Lower leg skin (tissue), 4 donors: ENCODE data around the gene TLE5. TPM values are rescaled to one million over a fixed set of nuclear protein-coding genes. Genes with fewer than 3 reads are reported as not detected.
"Not testable (repeated sequence)": the region's sequence is repeated elsewhere in the genome, so short reads cannot be mapped to it uniquely, and the experiment has no call there.

Experiments used
- DNase-seq, 2 donors: peaks; one replicate each; pipeline ENCODE4 v3.0.0-alpha.2; 2019; ENCODE audit warnings: low spot score in 2 of 2
- H3K4me3 ChIP-seq: fragments of 200-600 bp; sonication (generic); 2 replicates; pipeline ENCODE4 v1.5.1; 2017; ENCODE audit warnings: mild to moderate bottlenecking, low read depth; ENCODE audit not compliant: poor library complexity, severe bottlenecking
- CTCF ChIP-seq, 3 donors: fragments of 450-650 bp; IDR thresholded peaks; one replicate each; pipeline ENCODE4 v1.5.1; 2016; ENCODE audit warnings: antibody characterized with exemption in 3 of 3, mild to moderate bottlenecking in 3 of 3, moderate library complexity in 2 of 3
- POLR2A ChIP-seq, 2 donors: fragments of 450-650 bp; IDR thresholded peaks; one replicate each; pipeline ENCODE4 v1.6.1; 2016 to 2017; ENCODE audit warnings: antibody characterized with exemption in 2 of 2, mild to moderate bottlenecking in 1 of 2, moderate library complexity in 1 of 2
- WGBS, 2 donors: methylation state at CpG; one replicate each; pipeline ENCODE4 v1.1.5; 2018; 5-methylcytosine and 5-hydroxymethylcytosine counted together
- intact Hi-C: fragments of 100-400 bp; cut with DNase I; formaldehyde crosslinking; loops from one replicate; pipeline ENCODE4 v1.15.0; 2023; ENCODE audit warnings: low total_unique reads
- total RNA-seq, 4 donors: library from RNA; depleted of rRNA; stranded (reverse); fragments of >200 nt; gene quantifications; one replicate each; pipeline ENCODE4 v1.1.0, GENCODE V29; 2016

TLE5 gene
- total RNA-seq, 4 donors from 2014 or later = 329 to 533 (median 387) TPM

DNA sequence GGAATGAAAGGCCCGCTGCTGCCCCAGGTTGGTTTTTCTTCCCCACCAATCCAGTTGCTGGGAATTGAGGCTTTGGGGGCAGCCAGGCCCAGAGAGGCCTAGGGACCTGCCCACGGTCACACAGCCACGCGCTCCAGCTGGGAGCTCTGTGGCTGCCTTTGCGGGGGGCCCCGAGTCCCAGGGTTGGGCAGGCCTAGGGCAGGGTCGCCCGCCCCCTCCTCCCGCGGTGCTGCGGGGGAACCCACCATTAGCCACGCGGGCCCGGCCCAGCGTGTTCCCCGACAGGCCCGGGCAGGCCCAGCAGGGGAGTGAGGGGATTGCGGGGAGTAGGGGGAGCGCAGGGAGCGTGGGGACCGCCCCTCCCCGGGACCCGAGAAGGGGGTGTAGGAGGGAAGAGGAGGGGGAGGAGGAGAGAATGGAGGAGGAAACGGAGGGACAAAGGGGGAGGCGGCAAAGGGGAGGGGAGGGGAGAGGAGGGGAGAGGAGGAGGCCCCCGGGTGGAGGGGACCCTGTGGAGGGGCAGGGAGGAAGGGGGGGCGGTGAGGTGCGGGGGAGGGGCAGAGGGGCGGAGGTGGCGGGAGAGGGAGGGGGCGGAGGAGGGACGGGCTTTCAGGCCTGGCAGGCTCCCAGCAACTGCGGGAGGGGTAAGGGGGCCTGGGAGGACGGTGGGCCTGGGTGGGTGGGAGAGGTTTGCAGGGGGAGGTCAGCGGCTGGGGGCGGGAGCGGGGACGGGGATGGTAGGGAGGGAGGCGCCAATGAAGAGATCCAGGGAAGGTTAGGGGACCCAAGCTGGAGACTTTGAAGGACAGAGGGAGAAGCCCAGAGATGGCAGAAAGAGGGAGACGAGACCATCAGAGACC lies 20.3 kb downstream of the TLE5 start:
- H3K4me3 ChIP-seq = no peak overlapping the region
- no peak for DNase-seq
- TF ChIP-seq CTCF (IDR thresholded peaks at IDR 0.05) (no peak), POLR2A (IDR thresholded peaks at IDR 0.05) (no peak)
- WGBS, 2 donors = 24 to 29% methylated on average over 21 to 29 of the region's 40 CpGs
- intact Hi-C loops = no loop called here

- H3K4me3 ChIP-seq = no peak overlapping the region
- intact Hi-C loops = no loop called here
- no peak for DNase-seq
Observed at GRCh38 chr19:3041327-3041726, 21.0 kb downstream of the TLE5 start.

DNA sequence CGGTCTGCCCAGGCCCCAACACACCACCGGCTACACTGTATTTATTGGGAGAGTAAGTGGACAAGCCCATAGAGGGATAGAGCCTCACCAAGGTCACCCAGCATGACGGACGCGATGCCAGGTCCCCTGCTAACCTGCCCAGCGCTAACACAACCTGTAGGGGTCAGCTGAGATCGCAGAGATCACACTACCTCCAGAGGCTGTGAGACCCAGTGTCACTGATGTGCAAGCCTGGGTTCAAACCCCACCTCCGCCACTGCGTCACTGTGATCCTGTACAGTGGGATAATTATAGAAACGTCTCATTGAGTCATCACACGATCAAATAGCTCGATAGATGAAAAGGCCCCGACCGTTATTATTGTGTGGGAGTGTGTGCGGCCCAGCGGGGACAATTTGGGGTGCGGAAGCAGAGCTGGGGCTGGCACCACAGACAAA lies 22.6 kb downstream of the TLE5 start:
- no peak for DNase-seq
- TF ChIP-seq POLR2A (IDR thresholded peaks at IDR 0.05) (no peak), CTCF (IDR thresholded peaks at IDR 0.05) (no peak)
- no peak overlapping the region for H3K4me3 ChIP-seq
- WGBS, 2 donors = 75 to 84% methylated on average over 17 of the region's 17 CpGs
- intact Hi-C loops = no loop called here

More at GRCh38 chr19:3041327-3041726, 21.0 kb downstream of the TLE5 start:
- 73 to 74% methylated on average over 12 of the region's 12 CpGs for WGBS, 2 donors
- TF ChIP-seq CTCF (IDR thresholded peaks at IDR 0.05) (no peak), POLR2A (IDR thresholded peaks at IDR 0.05) (no peak)

- H3K4me3 ChIP-seq = no peak overlapping the region
- WGBS, 2 donors = 83 to 87% methylated on average over 5 of the region's 5 CpGs
- intact Hi-C loops = no loop called here
- DNase-seq = no peak
- TF ChIP-seq CTCF (IDR thresholded peaks at IDR 0.05) (no peak), POLR2A (IDR thresholded peaks at IDR 0.05) (no peak)
Observed at GRCh38 chr19:3039125-3039524, 23.2 kb downstream of the TLE5 start.

DNA sequence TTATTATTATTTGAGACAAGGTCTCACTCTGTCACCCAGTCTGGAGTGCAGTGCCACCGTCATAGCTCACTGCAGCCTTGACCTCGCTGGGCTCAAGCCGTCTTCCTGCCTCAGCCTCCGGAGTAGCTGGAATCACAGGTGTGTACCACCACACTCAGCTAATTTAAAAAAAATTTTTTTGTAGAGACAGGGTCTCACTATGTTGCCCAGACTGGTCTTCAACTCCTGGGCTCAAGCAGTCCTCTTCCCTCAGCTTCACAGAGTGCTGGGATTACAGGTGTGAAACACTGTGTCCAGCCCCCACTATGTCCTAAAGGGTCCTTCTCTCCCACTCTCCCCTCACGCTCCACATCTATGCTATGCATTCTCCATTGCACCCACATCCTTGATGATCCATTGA lies 24.1 kb downstream of the TLE5 start:
- no peak for DNase-seq
- 81 to 86% methylated on average over 5 of the region's 5 CpGs for WGBS, 2 donors
- intact Hi-C loops = no loop called here

DNA sequence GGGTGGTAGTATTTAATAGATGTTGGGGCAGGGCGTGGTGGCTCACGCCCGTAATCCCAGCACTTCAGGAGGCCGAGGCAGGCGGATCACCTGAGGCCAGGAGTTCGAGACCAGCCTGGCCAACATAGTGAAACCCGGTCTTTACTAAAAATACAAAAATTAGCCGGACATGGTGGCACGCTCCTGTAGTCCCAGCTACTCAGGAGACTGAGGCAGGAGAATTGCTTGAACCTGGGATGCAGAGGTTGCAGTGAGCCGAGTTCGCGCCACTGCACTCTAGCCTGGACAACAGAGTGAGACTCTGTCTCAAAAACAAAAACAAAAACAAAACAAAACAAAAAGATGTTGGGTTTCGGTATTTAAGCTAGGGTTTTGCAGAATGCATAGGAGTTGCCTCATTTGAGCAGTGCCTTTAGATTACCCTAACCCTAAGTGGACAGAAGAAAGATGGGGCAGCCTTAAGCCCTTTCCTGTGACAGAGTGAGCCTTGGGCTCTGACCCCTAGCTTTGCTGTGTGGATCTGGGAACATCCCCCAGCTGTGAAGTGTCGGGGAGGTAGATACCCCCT lies 25.2 kb downstream of the TLE5 start:
- intact Hi-C loops, DNase-seq, H3K4me3 ChIP-seq: not testable (repeated sequence)
- 73% methylated on average over 10 to 14 of the region's 14 CpGs for WGBS, 2 donors

More for the DNA sequence above, 24.1 kb downstream of the TLE5 start:
- H3K4me3 ChIP-seq = no peak overlapping the region
- TF ChIP-seq CTCF (IDR thresholded peaks at IDR 0.05) = no peak
- no peak for TF ChIP-seq POLR2A (IDR thresholded peaks at IDR 0.05)
